ENCODE results near the gene CFAP141.

DNA sequence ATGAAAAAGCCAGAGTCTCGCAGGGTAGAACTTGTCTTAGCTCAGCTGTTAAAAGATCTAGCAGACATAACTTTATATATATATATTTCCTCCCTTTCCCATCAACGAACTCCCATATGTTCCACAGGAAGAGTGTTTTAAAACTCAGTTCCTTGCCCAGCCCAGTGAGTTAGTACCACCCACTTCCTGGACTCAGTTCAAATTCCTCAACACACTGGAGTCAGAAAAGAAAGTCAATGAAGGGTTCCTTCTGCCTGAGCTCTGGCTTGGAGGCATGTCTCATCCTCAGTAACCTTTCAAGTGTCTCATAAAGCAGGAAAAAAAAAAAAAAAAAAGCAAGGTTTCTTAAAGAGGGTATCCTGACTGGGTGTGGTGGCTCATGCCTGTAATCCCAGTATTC lies 29.8 kb downstream of the CFAP141 start:
- TF ChIP-seq, protein P1, sequence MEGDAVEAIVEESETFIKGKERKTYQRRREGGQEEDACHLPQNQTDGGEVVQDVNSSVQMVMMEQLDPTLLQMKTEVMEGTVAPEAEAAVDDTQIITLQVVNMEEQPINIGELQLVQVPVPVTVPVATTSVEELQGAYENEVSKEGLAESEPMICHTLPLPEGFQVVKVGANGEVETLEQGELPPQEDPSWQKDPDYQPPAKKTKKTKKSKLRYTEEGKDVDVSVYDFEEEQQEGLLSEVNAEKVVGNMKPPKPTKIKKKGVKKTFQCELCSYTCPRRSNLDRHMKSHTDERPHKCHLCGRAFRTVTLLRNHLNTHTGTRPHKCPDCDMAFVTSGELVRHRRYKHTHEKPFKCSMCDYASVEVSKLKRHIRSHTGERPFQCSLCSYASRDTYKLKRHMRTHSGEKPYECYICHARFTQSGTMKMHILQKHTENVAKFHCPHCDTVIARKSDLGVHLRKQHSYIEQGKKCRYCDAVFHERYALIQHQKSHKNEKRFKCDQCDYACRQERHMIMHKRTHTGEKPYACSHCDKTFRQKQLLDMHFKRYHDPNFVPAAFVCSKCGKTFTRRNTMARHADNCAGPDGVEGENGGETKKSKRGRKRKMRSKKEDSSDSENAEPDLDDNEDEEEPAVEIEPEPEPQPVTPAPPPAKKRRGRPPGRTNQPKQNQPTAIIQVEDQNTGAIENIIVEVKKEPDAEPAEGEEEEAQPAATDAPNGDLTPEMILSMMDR (IDR thresholded peaks at IDR 0.05) = no peak
- TF ChIP-seq POLR2A (IDR thresholded peaks at IDR 0.05) = no peak
